Activated T-cell treated with anti-CD3 and anti-CD28 coated beads, Interleukin-2, amount 50 U/mL, for 24 hours (primary cell): ENCODE results near the gene PRUNE1.
A peak's percentile ranks its signal among the peaks of the same experiment; 100 is the strongest.

Source experiments
- DNase-seq: peaks from one replicate; pipeline ENCODE4 v3.0.0-alpha.2; 2020
- H3K27ac Mint-ChIP-seq: 2 replicates; pipeline ENCODE4 v1.8.0; 2020; ENCODE audit warnings: mild to moderate bottlenecking, mixed read lengths
- H3K27me3 Mint-ChIP-seq: 2 replicates; pipeline ENCODE4 v1.8.0; 2020; ENCODE audit warnings: mixed read lengths
- H3K36me3 Mint-ChIP-seq: 2 replicates; pipeline ENCODE4 v1.8.0; 2020; ENCODE audit warnings: low read depth, mixed read lengths
- H3K4me1 Mint-ChIP-seq: 2 replicates; pipeline ENCODE4 v1.8.0; 2020; ENCODE audit warnings: low read depth, mixed read lengths
- H3K4me3 Mint-ChIP-seq: 2 replicates; pipeline ENCODE4 v1.8.0; 2020; ENCODE audit warnings: mild to moderate bottlenecking, moderate library complexity, mixed read lengths
- H3K9me3 Mint-ChIP-seq: 2 replicates; pipeline ENCODE4 v1.8.0; 2020; ENCODE audit warnings: mixed read lengths

The PRUNE1 gene

DNA sequence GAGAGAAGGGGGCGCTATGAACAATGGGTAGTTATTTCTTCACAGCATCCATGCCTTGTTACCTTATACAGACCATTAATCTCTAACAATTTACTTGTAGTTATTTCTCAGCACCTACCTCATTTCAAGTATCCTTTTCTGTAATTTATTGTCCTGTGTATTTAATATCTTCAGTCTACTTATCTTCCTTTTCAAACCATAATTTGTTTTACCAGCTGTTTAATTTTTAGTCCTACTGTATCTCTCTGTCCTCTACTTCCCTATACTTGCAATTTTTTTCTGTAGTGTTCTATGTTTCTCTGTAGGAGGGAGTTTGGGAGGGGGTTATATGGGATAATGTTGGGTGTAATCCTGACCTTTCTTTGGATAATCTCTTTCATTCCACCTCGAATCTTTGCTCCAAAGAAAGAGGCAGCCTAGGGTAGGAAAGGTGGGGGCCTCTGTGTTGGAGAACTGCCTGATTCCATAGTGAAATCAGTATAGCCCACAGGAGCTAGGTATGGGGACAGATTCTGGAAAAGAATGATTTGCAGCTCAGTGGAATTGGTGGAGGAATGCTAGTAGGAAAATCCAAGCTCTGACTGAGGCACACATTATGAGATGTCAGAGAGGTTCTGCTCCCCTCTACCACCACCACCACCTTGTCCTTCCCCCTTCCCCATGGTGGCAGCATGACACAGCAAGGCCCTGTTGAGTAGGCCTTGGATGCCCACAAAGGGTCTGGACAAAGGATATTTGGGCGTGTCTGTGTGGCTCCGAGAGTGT, 52.6 kb downstream of the PRUNE1 start:
- Mint-ChIP-seq H3K4me1 (peaks cover 50% of the 10 kb centered on the region), H3K27me3 (no peaks in the 10 kb centered on the region), H3K4me3 (peak overlapping the region; percentile 90), H3K9me3 (no peaks in the 10 kb centered on the region), H3K36me3 (peaks cover 44% of the 10 kb centered on the region), H3K27ac (peak overlapping the region; percentile 98)
- DNase-seq = no peak

DNA sequence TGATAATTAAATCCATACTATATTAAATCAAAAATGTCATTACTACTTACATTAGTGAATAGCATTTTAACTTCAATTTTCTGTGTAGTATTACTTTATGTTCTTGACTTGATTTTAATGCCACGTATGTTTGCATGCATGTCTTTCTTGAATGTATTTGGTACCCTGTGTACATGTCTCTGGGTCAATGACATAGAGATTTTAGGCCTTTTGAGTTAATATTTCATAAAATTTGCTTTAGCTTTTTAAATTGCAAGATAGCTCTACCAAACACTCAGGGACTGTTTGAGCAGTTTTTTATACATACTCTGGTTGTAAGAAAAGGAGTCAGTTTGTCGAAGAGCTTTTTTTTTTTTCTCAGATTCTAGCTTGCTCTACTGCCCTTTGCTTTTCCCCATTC, 53.5 kb downstream of the PRUNE1 start:
- peak overlapping the region; percentile 90 for H3K4me3 Mint-ChIP-seq

DNA sequence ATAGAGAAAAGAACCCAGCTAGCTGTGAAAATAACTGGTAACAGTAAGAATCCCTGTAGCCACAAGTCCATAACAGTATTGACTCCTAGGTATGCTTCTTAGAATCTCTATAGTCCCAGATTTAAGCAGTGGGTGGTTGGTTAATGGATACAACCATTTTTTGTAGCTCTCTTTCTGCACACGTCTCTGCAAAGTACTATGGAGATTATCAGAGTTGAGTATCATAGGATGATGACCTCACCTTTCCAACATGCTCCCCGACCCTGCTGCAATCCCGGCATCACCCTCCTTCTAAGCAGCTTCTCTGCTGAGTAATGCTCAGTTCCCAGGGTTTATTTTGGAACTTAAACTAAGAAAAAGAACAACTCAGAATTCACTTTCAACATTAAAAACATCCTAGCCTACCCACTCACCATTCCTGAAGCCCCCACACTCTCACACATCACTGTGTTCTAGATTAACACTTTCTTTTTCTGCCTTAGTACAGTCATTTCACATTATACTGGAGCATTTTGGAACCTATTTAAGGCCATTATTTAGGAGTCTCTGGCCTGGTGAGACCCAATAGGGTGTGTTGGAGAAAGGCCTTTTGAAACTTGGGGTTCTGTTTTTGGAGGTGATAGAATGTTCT, 54.6 kb downstream of the PRUNE1 start:
- no peak overlapping the region for H3K4me3 Mint-ChIP-seq
- H3K27ac Mint-ChIP-seq = no peak overlapping the region
- no peaks in the 10 kb centered on the region for H3K27me3 Mint-ChIP-seq
- H3K36me3 Mint-ChIP-seq = peaks cover 27% of the 10 kb centered on the region
- no peak for DNase-seq
- H3K9me3 Mint-ChIP-seq = no peaks in the 10 kb centered on the region
- peaks cover 30% of the 10 kb centered on the region for H3K4me1 Mint-ChIP-seq

More for the DNA sequence above, 53.5 kb downstream of the PRUNE1 start:
- H3K36me3 Mint-ChIP-seq = peaks cover 38% of the 10 kb centered on the region
- no peak for DNase-seq
- no peaks in the 10 kb centered on the region for H3K9me3 Mint-ChIP-seq
- no peaks in the 10 kb centered on the region for H3K27me3 Mint-ChIP-seq
- peaks cover 41% of the 10 kb centered on the region for H3K4me1 Mint-ChIP-seq
- H3K27ac Mint-ChIP-seq = no peak overlapping the region

DNA sequence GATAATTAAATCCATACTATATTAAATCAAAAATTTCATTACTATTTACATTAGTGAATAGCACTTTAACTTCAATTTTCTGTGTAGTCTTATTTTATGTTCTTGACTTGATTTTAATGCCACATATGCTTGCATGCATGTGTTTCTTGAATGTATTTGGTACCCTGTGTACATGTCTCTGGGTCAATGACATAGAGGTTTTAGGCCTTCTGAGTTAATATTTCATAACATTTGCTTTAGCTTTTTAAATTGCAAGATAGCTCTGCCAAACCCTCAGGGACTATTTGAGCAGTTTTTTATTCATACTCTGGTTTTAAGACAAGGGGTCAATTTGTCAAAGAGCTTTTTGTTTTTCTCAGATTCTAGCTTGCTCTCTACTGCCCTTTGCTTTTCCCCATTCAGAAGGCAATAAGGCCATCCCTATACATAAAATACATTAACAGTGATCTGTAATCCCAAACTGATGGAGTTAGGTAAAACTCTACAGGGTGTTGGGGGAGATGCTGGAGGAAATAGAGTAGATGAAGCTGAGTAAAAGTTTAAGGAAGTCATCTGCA, 56.9 kb downstream of the PRUNE1 start:
- Mint-ChIP-seq H3K27ac (no peak overlapping the region), H3K36me3 (peaks cover 13% of the 10 kb centered on the region), H3K4me3 (no peak overlapping the region), H3K9me3 (no peaks in the 10 kb centered on the region), H3K4me1 (peaks cover 42% of the 10 kb centered on the region), H3K27me3 (no peaks in the 10 kb centered on the region)
- DNase-seq = no peak

DNA sequence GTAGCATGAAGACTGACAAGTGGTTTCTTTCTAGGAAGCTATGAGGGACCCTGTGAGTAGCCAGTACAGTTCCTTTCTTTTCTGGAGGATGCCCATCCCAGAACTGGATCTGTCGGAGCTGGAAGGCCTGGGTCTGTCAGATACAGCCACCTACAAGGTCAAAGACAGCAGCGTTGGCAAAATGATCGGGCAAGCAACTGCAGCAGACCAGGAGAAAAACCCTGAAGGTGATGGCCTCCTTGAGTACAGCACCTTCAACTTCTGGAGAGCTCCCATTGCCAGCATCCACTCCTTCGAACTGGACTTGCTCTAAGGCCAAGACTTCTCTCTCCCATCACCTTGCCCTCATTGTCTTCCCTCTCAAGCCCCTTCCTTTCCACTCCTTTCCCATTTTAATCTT, 58.9 kb downstream of the PRUNE1 start:
- Mint-ChIP-seq H3K27ac (no peak overlapping the region), H3K9me3 (no peaks in the 10 kb centered on the region), H3K4me1 (peaks cover 31% of the 10 kb centered on the region), H3K36me3 (peaks cover 23% of the 10 kb centered on the region), H3K4me3 (no peak overlapping the region), H3K27me3 (no peaks in the 10 kb centered on the region)
- DNase-seq = no peak

DNA sequence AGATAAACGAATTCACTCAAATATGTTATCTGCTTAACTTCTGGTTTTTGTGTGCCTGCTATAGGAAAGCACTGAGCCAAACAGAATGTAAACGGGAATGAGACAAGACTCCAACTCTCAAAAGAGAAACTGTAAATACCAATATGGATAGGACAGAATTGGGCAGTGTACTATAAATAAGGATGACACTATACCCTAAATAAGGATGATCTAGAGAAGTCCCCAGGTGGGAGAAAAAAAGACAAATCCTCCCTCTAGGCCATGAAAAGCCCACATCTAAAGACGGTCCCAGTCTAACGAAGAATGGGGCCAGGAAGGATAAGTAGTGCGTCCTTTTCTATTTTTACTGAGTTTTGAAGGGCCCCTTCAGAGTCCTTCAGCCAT, 60.8 kb downstream of the PRUNE1 start:
- Mint-ChIP-seq H3K36me3 (peaks cover 30% of the 10 kb centered on the region), H3K9me3 (no peaks in the 10 kb centered on the region), H3K27me3 (no peaks in the 10 kb centered on the region), H3K4me3 (peak overlapping the region; percentile 98), H3K27ac (peak overlapping the region; percentile 98), H3K4me1 (peaks cover 34% of the 10 kb centered on the region)
- DNase-seq = no peak

DNA sequence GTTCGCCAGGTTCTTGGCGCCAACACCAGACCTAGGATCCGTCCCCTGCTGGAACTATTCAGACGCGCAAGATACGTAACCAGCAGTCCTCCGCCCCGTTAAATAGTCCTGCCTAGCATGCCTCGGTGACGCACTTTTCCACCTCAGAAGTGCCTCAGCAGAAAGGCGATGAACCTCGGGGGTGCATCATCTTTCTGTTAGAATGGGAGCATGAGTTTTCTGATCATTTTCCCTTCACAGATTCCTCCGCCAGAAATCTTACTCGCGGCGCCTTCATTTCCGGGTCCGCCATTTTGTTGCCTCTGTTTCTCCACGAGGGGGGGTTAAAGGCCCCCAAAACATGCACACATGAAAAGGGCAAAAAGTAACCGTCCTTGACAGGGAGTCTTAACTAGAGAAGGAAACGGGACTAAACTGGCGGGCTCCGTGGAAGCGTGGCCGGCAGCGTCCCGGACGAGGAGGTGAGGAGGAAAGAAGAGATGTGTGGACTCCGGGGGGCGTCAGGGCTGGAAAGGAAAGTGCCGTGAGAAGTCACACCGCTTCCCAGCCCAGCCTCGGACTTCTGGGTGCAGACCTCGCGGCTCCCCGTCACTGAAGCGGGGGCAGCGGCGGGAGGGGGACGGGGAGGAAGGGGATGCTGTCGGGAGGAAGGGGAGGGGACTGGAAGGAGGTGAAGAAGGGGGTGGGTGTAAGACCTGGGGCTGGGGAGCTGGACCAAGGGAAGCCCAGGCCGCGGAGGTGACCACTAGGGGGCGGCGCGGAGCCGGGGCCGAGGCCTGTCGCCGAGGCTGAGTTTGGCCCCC, 62.4 kb downstream of the PRUNE1 start, which contains the start of gene GABPB2:
TSS of gene GABPB2 (plus strand) at position 288 of the 803 bp plus-strand sequence. CDS start 17,429 bp downstream, outside the sequence.
- peak within 1 kb of the TSS; percentile 98 for H3K27ac Mint-ChIP-seq
- peaks cover 40% of the 10 kb centered on the region for H3K36me3 Mint-ChIP-seq
- H3K27me3 Mint-ChIP-seq = no peaks in the 10 kb centered on the region
- H3K4me3 Mint-ChIP-seq = peak within 1 kb of the TSS; percentile 98
- DNase-seq = peak; percentile 93
- H3K9me3 Mint-ChIP-seq = no peaks in the 10 kb centered on the region
- peaks cover 34% of the 10 kb centered on the region for H3K4me1 Mint-ChIP-seq

DNA sequence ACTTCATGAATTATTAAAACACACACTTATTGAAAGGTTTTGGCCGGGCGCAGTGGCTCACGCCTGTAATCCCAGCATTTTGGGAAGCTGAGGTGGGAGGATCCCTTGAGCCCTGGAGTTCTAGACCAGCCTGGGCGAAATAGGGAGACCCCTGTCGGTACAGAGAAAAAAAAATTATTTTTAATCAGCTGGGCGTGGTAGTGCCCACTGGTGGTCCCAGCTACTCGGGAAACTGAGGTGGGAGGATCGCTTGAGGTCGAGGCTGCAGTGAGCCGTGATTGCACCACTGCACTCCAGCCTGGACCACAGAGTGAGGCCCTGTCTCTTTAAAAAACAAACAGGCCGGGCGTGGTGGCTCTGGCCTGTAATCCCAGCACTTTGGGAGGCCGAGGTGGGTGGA, 64.0 kb downstream of the PRUNE1 start:
- H3K4me1 Mint-ChIP-seq = peaks cover 34% of the 10 kb centered on the region
- DNase-seq = peak; percentile 22
- peak overlapping the region; percentile 98 for H3K27ac Mint-ChIP-seq
- peak overlapping the region; percentile 98 for H3K4me3 Mint-ChIP-seq
- H3K36me3 Mint-ChIP-seq = peaks cover 40% of the 10 kb centered on the region
- H3K9me3 Mint-ChIP-seq = no peaks in the 10 kb centered on the region
- H3K27me3 Mint-ChIP-seq = no peaks in the 10 kb centered on the region
